K562 (cell line): ENCODE data around the gene NEDD4L. TPM values are rescaled to one million over a fixed set of nuclear protein-coding genes. Genes with fewer than 3 reads are reported as not detected.

Source experiments
- ATAC-seq: fragments of 200-7000 bp; cut with Tn5 transposase; 3 replicates; pipeline ENCODE4 v1.9.1; 2020; ENCODE audit warnings: moderate library complexity
- BruUV-seq: library from RNA; stranded (reverse); fragments of 400-500 nt; replicated peaks from 2 replicates; lab custom pipeline; 2021; lab: Mats Ljungman, UMichigan
- CTCF ChIA-PET: fragments of 300-600 bp; formaldehyde crosslinking; extraction: SDS; loops from one replicate; lab custom pipeline; 2021; ENCODE audit warnings: low intra/inter-chr PET ratio; lab: Yijun Ruan, JAX
- POLR2A ChIA-PET: fragments of 300-600, 350-650 bp; sonication (Branson Sonifier 250); formaldehyde crosslinking; extraction: SDS; loops from one replicate; lab custom pipeline; 2021; ENCODE audit warnings: antibody characterized with exemption, inconsistent platforms; lab: Yijun Ruan, JAX
- DNase-seq, 4 experiments: peaks; one replicate each; pipeline versions ENCODE4 v3.0.0 to v3.0.0-alpha.2; 2011 to 2018; ENCODE audit warnings: low spot score in 3 of 4, mixed read lengths in 3 of 4; ENCODE audit errors: extremely low read depth in 1 of 4
- FAIRE-seq: peaks from 2 replicates; lab custom pipeline; 2011; peaks lifted over from hg19 to GRCh38; lab: Jason Lieb, UNC
- H2AFZ ChIP-seq: 2 replicates; pipeline ENCODE4 v1.6.0; 2011; ENCODE audit warnings: low read depth, low read length, control low read depth, inconsistent platforms
- H3K27ac ChIP-seq: fragments of 200-600 bp; 3 replicates; pipeline ENCODE4 v1.8.0; 2011; ENCODE audit warnings: low read depth, mild to moderate bottlenecking, control low read depth, inconsistent platforms, low read length, moderate library complexity, mixed read lengths; ENCODE audit errors: extremely low read depth
- H3K27me3 ChIP-seq, 2 experiments: fragments of 300-600 bp in 1 of 2; 2 replicates in 1 of 2; 3 replicates in 1 of 2; pipeline versions ENCODE4 v1.6.0 to v1.8.0; 2011; ENCODE audit warnings: inconsistent platforms in 2 of 2, low read length in 2 of 2, mild to moderate bottlenecking in 1 of 2, mixed read lengths in 1 of 2, moderate library complexity in 1 of 2; ENCODE audit not compliant: control insufficient read depth in 2 of 2, insufficient read depth in 2 of 2
- H3K36me3 ChIP-seq: fragments of 300-600 bp; 3 replicates; pipeline ENCODE4 v1.8.0; 2011; ENCODE audit warnings: mild to moderate bottlenecking, low read length, inconsistent platforms; ENCODE audit not compliant: control insufficient read depth, insufficient read depth
- H3K4me1 ChIP-seq, 2 experiments: fragments of 200-600 bp in 1 of 2; replicated peaks in 1 of 2; 2 replicates in 1 of 2; 3 replicates in 1 of 2; pipeline versions ENCODE4 v1.5.1 to v1.8.0; 2011; ENCODE audit warnings: inconsistent platforms in 2 of 2, low read length in 2 of 2, mild to moderate bottlenecking in 1 of 2, mixed read lengths in 1 of 2, moderate library complexity in 1 of 2; ENCODE audit not compliant: control insufficient read depth in 2 of 2, insufficient read depth in 2 of 2
- H3K4me2 ChIP-seq: 2 replicates; pipeline ENCODE4 v1.6.1; 2011; ENCODE audit warnings: low read length, control low read depth, inconsistent platforms, mixed read lengths; ENCODE audit not compliant: insufficient read depth
- H3K4me3 ChIP-seq: fragments of 200-600 bp; sonication (generic), shearing (Covaris generic); 2 replicates; pipeline ENCODE4 v1.5.1; 2016; ENCODE audit warnings: control low read depth, inconsistent platforms
- H3K79me2 ChIP-seq: fragments of 200-600 bp; 3 replicates; pipeline ENCODE4 v1.8.0; 2011; ENCODE audit warnings: low read length, inconsistent platforms; ENCODE audit not compliant: control insufficient read depth, insufficient read depth
- H3K9ac ChIP-seq, 2 experiments: 2 replicates each; pipeline versions ENCODE4 v1.6.0 to v1.6.1; 2011; ENCODE audit warnings: low read depth in 2 of 2, low read length in 2 of 2, control low read depth in 1 of 2, inconsistent platforms in 1 of 2, mild to moderate bottlenecking in 1 of 2, mixed read lengths in 1 of 2; ENCODE audit not compliant: insufficient read depth in 1 of 2
- H3K9me1 ChIP-seq: one replicate; pipeline ENCODE4 v1.6.0; 2011; ENCODE audit warnings: inconsistent platforms, mild to moderate bottlenecking, low read length, moderate library complexity; ENCODE audit not compliant: control insufficient read depth, insufficient read depth
- H3K9me3 ChIP-seq: replicated peaks from 2 replicates; pipeline ENCODE4 v1.5.1; 2011; ENCODE audit warnings: low read depth, low read length, inconsistent platforms; ENCODE audit not compliant: control insufficient read depth, insufficient read depth
- H4K20me1 ChIP-seq: replicated peaks from 2 replicates; pipeline ENCODE4 v1.6.1; 2011; ENCODE audit warnings: low read length, inconsistent platforms, mixed read lengths; ENCODE audit not compliant: control insufficient read depth, insufficient read depth
- ARID2 ChIP-seq: fragments of 450-650 bp; IDR thresholded peaks from 2 replicates; pipeline ENCODE4 v1.6.1; 2017; ENCODE audit warnings: antibody characterized with exemption, mild to moderate bottlenecking
- EHMT2 ChIP-seq: fragments of 450-650 bp; IDR thresholded peaks from 2 replicates; pipeline ENCODE4 v1.6.1; 2018; ENCODE audit warnings: antibody characterized with exemption
- NRF1 ChIP-seq, 2 experiments: fragments of 450-650 bp; IDR thresholded peaks in 1 of 2; conservative IDR thresholded peaks in 1 of 2; 2 replicates each; pipeline ENCODE4 v1.6.1; 2014; ENCODE audit warnings: mild to moderate bottlenecking in 2 of 2
- RBM34 ChIP-seq: fragments of 200-400 bp; formaldehyde crosslinking; IDR thresholded peaks from 2 replicates; pipeline ENCODE4 v1.6.1; 2018; ENCODE audit warnings: low read length, borderline replicate concordance; ENCODE audit not compliant: insufficient read depth
- WGBS: fragments of 100-300 bp; shearing (Covaris generic); methylation state at CpG from one replicate; pipeline ENCODE4 v1.1.6; 2016; ENCODE audit warnings: low coverage, mixed read lengths; ENCODE audit not compliant: insufficient coverage; ENCODE audit errors: missing lambda C conversion rate; 5-methylcytosine and 5-hydroxymethylcytosine counted together
- in situ Hi-C: fragments of 300-500 bp; cut with MboI; formaldehyde crosslinking; loops from 4 replicates; pipeline ENCODE4 v1.15.0; 2018; ENCODE audit warnings: inconsistent platforms, mixed read lengths
- intact Hi-C: fragments of 100-400 bp; cut with micrococcal nuclease; formaldehyde crosslinking; loops from 2 replicates; pipeline ENCODE4 v1.14.2; 2022
- polyA plus RNA-seq, 8 experiments: library from polyadenylated mRNA; depleted of rRNA in 4 of 8; stranded (reverse) in 5 of 8; unstranded in 3 of 8; fragments of >200 nt; fragmentation: Nextera tagmentation in 2 of 8; fragmentation: Illumina TruSeq in 1 of 8; extraction: Ambion mirVana in 2 of 8; extraction: Trizol in 1 of 8; gene quantifications; 2 replicates each; pipeline versions ENCODE4 v1.2.1 to v1.2.3, GENCODE V29; 2011 to 2014; ENCODE audit warnings: inconsistent platforms in 1 of 8, missing spikeins in 1 of 8
- total RNA-seq, 7 experiments: library from RNA; depleted of rRNA in 6 of 7; stranded (reverse); fragments of >200 nt in 6 of 7; fragmentation: Illumina TruSeq in 2 of 7; extraction: Trizol in 2 of 7; gene quantifications; 2 replicates each; pipeline versions ENCODE4 v1.2.1 to v1.2.3, GENCODE V29; 2011 to 2021; ENCODE audit warnings: low replicate concordance in 1 of 7

The NEDD4L gene
- total and polyA plus RNA-seq, 9 of the 15 experiments (the other 6 are each of a cell fraction or from before 2014, with no cell fraction given): 8.1 to 33.4 (median 19.9) TPM

- DNase-seq (peak in 1 of 4 experiments; percentile 21), FAIRE-seq (no peak)
- in situ Hi-C loops (no loop called here), intact Hi-C loops (no loop called here)
- no TSS peak for BruUV-seq
- no peak overlapping the region for H3K9ac ChIP-seq
- H3K4me1 ChIP-seq: peaks cover 3 to 23% of the 10 kb centered on the region in 2 experiments; a peak in 3 of 5 replicates
- ChIA-PET POLR2A (interaction anchor here (1.1 to 1.4 kb wide), 2 partner anchors 12 kb away, joined by 3 to 4 read pairs; no protein-coding TSS in a partner anchor), CTCF (no interaction called here)
- H3K9me1 ChIP-seq: no peaks in the 10 kb centered on the region
- no peaks in the 10 kb centered on the region for H4K20me1 ChIP-seq
- 69% methylated on average over 10 of the region's 10 CpGs for WGBS
- no peak overlapping the region for H3K4me3 ChIP-seq
- H3K9me3 ChIP-seq: no peaks in the 10 kb centered on the region
- no peak overlapping the region for H3K4me2 ChIP-seq
- H3K27me3 ChIP-seq: no peaks in the 10 kb centered on the region
- H3K27ac ChIP-seq: no peak overlapping the region
- TF ChIP-seq ARID2 (no peak), RBM34 (no peak), EHMT2 (no peak), NRF1 (conservative IDR thresholded peaks at IDR 0.05 in 1 of 2, IDR thresholded peaks at IDR 0.05 in 1 of 2) (peak; percentile 40 to 46; a peak in 2 of 4 replicates)
- TF ChIP-seq, all 486 proteins: peak for 1
- Histone ChIP-seq H2AFZ (no peak overlapping the region), H3K79me2 (no peaks in the 10 kb centered on the region), H3K36me3 (no peaks in the 10 kb centered on the region)
- no peak for ATAC-seq
Observed at GRCh38 chr18:58288921-58289797, 245.1 kb downstream of the NEDD4L start.
